ENCODE results near the gene VAMP2.

The VAMP2 gene

DNA sequence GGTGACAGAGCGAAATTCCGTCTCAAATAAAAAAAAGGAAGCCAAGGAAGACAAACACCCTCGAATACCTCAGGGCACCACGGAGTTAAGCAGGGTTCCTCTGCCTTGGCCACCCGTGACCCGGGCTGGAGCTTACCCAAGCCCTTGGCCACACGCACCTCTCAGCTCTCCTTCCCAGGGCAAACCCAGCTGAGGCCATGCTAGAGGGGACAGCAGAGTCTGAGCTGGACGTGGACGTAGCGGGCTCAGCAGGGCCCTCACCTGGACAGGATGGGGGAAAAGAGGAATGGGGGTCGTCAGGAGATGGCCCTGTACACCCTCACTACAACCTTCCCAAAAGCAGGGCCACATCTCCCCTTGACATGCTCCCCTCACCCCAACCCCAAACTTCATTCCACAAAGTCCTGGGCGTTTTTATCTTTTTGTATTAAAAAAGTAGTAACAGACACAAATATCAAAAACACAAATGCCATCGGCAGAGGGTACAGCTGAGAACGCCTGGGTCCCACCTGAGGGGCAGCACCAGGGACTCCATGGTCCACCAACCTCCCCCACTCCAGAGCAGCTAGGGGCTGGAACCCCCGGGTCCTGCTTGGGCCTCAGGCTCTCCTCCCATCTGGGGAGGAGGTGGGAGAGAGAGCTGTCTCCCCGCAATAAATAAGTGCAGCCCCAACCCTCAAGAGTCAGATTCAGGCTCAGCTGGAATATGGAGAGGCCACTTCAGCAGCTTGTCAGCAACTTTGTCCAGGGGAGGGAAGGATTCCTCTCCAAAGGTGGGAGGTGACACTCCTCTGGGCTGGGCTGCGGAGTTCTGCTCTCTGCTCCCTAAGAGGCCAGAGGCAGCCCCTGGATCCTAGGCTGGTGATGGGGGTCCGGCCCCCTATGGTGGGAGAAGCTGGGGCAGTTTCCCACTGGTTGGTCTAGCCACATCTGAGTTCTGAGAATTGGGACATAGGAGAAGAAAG, 22.4 kb downstream of the VAMP2 start:
- H3K27ac Mint-ChIP-seq: peak overlapping the region in 1 of 2 donors; percentile 69
- H3K4me3 Mint-ChIP-seq: peak overlapping the region in 1 of 2 donors; percentile 10
- H3K36me3 Mint-ChIP-seq (ENCODE audit: insufficient read depth): peaks cover 5% of the 10 kb centered on the region
- no peak for ATAC-seq (replicated peaks)
- peaks cover 0 to 8% of the 10 kb centered on the region in 2 donors for H3K4me1 Mint-ChIP-seq (ENCODE audit: low read depth in 2 of 2)
- peak in 1 of 3 experiments; percentile 9 for DNase-seq
- H3K9me3 Mint-ChIP-seq: no peaks in the 10 kb centered on the region
- no peaks in the 10 kb centered on the region for H3K27me3 Mint-ChIP-seq

DNA sequence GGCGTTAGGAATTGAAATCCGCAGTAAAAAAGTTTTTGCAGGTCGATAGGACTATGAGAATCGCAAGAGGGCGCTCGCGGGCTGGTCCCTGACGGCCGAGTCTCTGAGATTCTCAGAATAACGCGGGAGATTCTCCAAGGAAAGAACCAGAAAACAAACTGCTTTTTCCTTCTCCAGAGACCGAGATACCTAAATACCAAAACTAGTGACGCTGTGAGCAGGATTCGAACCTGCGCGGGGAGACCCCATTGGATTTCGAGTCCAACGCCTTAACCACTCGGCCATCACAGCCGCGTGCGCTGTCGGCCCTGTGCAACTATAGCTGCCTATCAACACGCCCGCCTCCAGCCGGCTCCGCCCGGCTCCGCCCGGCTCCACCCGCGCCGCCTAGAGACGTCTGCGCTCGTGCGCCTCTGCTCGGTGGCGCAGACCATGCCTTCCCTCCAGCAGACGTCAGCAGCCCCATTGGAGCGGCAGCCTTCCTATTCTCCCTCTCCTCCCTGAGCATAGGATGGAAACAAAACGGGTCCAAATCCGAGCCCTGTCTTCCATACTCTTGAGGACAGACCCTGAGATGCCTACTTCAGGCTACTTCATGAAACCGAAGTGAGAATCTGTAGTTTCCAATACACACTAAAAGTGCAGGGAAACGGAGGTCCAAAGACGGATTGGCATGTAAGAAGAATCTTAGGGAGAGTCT, 23.9 kb downstream of the VAMP2 start:
- Mint-ChIP-seq H3K4me1 (ENCODE audit: low read depth in 2 of 2) (peaks cover 0 to 4% of the 10 kb centered on the region in 2 donors), H3K4me3 (no peak overlapping the region), H3K36me3 (ENCODE audit: insufficient read depth) (peaks cover 11% of the 10 kb centered on the region), H3K9me3 (no peaks in the 10 kb centered on the region), H3K27me3 (no peaks in the 10 kb centered on the region), H3K27ac (no peak overlapping the region)
- DNase-seq (peak; percentile 95 to 99 (median 98)), ATAC-seq (replicated peaks) (peak; percentile 86)

- ATAC-seq (replicated peaks): no peak
- no peak overlapping the region for H3K4me3 Mint-ChIP-seq
- H3K4me1 Mint-ChIP-seq (ENCODE audit: low read depth in 2 of 2): peaks cover 0 to 2% of the 10 kb centered on the region in 2 donors
- H3K9me3 Mint-ChIP-seq: no peaks in the 10 kb centered on the region
- no peak overlapping the region for H3K27ac Mint-ChIP-seq
- no peaks in the 10 kb centered on the region for H3K27me3 Mint-ChIP-seq
- H3K36me3 Mint-ChIP-seq (ENCODE audit: insufficient read depth): peaks cover 16% of the 10 kb centered on the region
- DNase-seq: no peak
Observed at GRCh38 chr17:8138374-8138671, 24.4 kb downstream of the VAMP2 start.

GRCh38 chr17:8137645-8138373, 24.9 kb downstream of the VAMP2 start:
- Mint-ChIP-seq H3K27ac (no peak overlapping the region), H3K27me3 (no peaks in the 10 kb centered on the region), H3K36me3 (ENCODE audit: insufficient read depth) (peaks cover 21% of the 10 kb centered on the region), H3K9me3 (no peaks in the 10 kb centered on the region), H3K4me3 (no peak overlapping the region), H3K4me1 (ENCODE audit: low read depth in 2 of 2) (peaks cover 0 to 2% of the 10 kb centered on the region in 2 donors)
- ATAC-seq (replicated peaks): no peak
- DNase-seq: no peak

DNA sequence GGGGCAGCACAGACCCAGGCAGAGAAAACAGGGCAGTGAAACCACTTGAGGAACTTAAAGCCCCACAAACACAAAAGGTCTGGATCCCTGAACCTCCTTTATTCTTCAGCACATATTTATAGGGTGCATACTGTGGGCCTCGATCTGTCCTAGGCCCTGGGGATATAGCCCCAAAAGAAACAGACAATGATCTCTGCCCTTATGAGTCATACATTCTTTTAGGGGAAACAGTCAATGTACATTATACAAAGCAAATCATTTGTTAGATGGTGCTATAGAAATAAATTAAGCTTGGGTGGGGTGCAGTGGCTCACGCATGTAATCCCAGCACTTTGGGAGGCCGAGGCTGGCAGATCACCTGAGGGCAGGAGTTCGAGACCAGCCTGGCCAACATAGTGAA, 28.8 kb downstream of the VAMP2 start:
- Mint-ChIP-seq H3K4me3 (no peak overlapping the region), H3K27me3 (no peaks in the 10 kb centered on the region), H3K4me1 (ENCODE audit: low read depth in 2 of 2) (no peaks in the 10 kb centered on the region), H3K36me3 (ENCODE audit: insufficient read depth) (peaks cover 29% of the 10 kb centered on the region), H3K9me3 (no peaks in the 10 kb centered on the region), H3K27ac (no peak overlapping the region)
- DNase-seq (no peak), ATAC-seq (replicated peaks) (no peak)

DNA sequence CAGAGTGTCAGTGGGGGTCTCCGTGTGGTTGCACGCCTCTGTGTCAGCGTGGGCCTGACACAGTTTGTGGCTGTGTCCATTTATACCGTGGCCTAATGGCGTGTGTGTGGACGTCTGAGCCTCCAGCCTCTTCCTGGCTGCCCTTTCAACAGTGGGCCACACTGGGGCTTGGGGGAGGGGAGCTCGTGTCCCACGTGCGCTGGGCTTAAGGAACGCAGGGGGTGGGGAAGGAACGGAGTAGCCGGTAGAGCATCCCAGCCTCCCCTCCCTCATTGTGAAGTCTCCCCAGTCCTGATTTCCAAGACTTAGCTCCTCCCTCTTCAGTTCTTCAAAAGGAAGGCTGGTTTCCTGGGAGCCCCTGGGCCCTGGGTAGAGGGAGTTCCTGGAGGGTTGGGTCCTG, 29.3 kb downstream of the VAMP2 start:
- no peaks in the 10 kb centered on the region for H3K9me3 Mint-ChIP-seq
- ATAC-seq (replicated peaks): no peak
- no peak overlapping the region for H3K4me3 Mint-ChIP-seq
- H3K27ac Mint-ChIP-seq: no peak overlapping the region
- no peaks in the 10 kb centered on the region for H3K27me3 Mint-ChIP-seq
- no peak for DNase-seq
- peaks cover 29% of the 10 kb centered on the region for H3K36me3 Mint-ChIP-seq (ENCODE audit: insufficient read depth)
- no peaks in the 10 kb centered on the region for H3K4me1 Mint-ChIP-seq (ENCODE audit: low read depth in 2 of 2)

- Mint-ChIP-seq H3K27me3 (peaks cover 0 to 7% of the 10 kb centered on the region in 2 donors), H3K9me3 (no peaks in the 10 kb centered on the region), H3K4me1 (ENCODE audit: low read depth in 2 of 2) (peaks cover 4% of the 10 kb centered on the region in 2 donors), H3K27ac (no peak overlapping the region), H3K36me3 (ENCODE audit: insufficient read depth) (peaks cover 30% of the 10 kb centered on the region), H3K4me3 (no peak overlapping the region)
- DNase-seq (no peak), ATAC-seq (replicated peaks) (no peak)
Observed at GRCh38 chr17:8131844-8132441, 30.8 kb downstream of the VAMP2 start.

DNA sequence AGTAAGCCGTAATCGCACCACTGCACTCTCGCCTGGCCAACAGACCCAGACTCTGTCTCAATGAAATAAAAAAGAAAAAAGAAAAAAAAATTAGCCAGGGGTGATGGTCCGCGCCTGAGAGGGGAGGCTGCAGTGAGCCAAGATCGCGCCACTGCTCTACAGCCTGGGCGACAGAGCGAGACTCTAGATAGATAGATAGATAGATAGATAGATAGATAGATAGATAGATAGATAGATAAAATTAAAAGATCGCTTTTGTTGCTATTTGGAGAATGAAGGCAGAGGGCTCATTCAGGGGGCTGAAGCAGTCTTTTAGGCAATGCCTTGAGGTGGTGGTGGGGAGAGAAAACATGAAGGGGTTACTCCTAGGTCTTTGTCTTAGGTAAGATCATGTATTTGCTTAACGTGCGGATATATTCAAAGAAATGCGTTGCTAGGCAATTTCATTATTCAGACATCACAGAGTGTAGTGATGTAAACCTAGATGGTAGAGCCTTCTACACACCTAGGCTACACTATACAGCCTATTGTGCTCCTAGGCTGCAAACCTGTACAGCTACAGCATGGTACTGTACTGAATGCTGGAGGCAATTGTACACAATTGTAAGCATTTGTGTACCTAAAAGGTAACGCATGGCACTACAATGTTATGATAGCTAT, 34.5 kb downstream of the VAMP2 start:
- Mint-ChIP-seq H3K27me3 (peaks cover 7 to 35% of the 10 kb centered on the region in 2 donors), H3K27ac (no peak overlapping the region), H3K36me3 (ENCODE audit: insufficient read depth) (peaks cover 45% of the 10 kb centered on the region), H3K9me3 (peaks cover 0 to 2% of the 10 kb centered on the region in 2 donors), H3K4me1 (ENCODE audit: low read depth in 2 of 2) (peaks cover 34 to 37% of the 10 kb centered on the region in 2 donors), H3K4me3 (peak overlapping the region in 1 of 2 donors; percentile 14)
- no peak for DNase-seq
- no peak for ATAC-seq (replicated peaks)

DNA sequence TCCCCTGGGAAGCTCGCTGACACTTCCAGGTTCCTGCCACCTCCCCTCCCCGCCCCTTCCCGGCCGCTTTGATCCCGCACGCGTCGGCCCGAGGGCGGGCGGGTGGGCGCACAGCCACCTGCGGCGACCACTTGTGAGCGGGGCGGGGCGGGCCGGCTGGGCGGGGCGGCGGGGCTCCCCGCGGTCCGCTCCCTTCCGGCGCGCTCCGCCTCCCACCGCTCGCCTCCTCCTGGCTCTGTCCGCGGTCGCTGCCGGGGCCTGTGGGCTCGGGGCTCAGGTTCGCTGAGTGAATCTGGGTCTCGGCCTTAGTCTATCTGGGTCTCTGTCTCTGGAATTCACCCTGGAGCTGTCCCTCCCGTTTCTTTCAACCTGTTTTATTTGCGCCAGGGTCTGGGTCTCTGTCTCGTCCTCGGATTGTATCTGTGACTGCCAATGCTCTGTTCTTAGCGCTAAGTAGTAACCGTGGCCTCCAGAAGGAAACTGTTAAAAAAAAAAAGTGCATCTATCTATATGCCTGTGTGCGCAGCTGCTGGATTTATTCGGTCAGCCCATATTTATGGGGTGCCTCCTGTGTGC, 36.2 kb downstream of the VAMP2 start:
- H3K27ac Mint-ChIP-seq: peak overlapping the region; percentile 99 to 100

DNA sequence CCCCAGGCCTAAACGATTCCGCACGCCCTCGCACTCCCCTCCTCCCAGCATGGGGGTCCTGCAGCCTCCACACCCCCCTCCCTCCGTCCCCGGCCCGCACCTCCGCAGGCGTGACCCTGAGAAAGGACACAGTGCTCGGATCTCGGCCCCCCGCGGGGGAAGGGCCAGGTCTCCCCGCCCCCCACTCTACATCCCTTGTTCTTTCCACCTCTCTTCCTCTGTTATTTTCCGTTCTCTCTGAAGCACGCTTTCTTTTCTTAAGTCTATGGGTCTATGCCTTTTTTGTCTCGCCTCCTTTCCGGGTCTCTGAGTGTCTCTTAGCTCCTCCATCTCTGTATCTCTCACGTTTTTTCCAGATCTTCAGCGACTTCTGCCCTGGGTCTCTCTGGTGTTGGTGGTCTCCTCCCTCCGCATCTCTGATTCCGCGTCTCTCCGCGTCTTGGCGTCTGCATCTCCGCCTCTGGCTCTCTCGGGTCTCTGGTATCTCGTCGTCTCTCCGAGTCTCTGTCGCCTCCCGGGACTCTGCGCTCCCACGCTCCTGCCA, 36.7 kb downstream of the VAMP2 start:
- H3K4me1 Mint-ChIP-seq (ENCODE audit: low read depth in 2 of 2): peaks cover 44 to 48% of the 10 kb centered on the region in 2 donors

More for the DNA sequence above, 36.2 kb downstream of the VAMP2 start:
- H3K9me3 Mint-ChIP-seq: peaks cover 0 to 2% of the 10 kb centered on the region in 2 donors
- H3K36me3 Mint-ChIP-seq (ENCODE audit: insufficient read depth): peaks cover 36% of the 10 kb centered on the region
- DNase-seq (peak in 1 of 3 experiments; percentile 30), ATAC-seq (replicated peaks) (peak; percentile 42)
- H3K4me1 Mint-ChIP-seq (ENCODE audit: low read depth in 2 of 2): peaks cover 42 to 46% of the 10 kb centered on the region in 2 donors
- H3K27me3 Mint-ChIP-seq: peaks cover 12 to 45% of the 10 kb centered on the region in 2 donors
- peak overlapping the region; percentile 91 to 92 for H3K4me3 Mint-ChIP-seq

GRCh38 chr17:8125154-8125946, 37.4 kb downstream of the VAMP2 start:
- DNase-seq: peak; percentile 89 to 96 (median 91)
- H3K9me3 Mint-ChIP-seq: peaks cover 0 to 2% of the 10 kb centered on the region in 2 donors
- H3K36me3 Mint-ChIP-seq (ENCODE audit: insufficient read depth): peaks cover 46% of the 10 kb centered on the region
- H3K4me1 Mint-ChIP-seq (ENCODE audit: low read depth in 2 of 2): peaks cover 50 to 54% of the 10 kb centered on the region in 2 donors
- peak overlapping the region; percentile 99 to 100 for H3K27ac Mint-ChIP-seq
- H3K4me3 Mint-ChIP-seq: peak overlapping the region; percentile 91 to 92
- H3K27me3 Mint-ChIP-seq: peaks cover 12 to 56% of the 10 kb centered on the region in 2 donors
- peak; percentile 49 for ATAC-seq (replicated peaks)

More for the DNA sequence above, 36.7 kb downstream of the VAMP2 start:
- Mint-ChIP-seq H3K9me3 (peaks cover 0 to 2% of the 10 kb centered on the region in 2 donors), H3K27ac (peak overlapping the region; percentile 99 to 100), H3K36me3 (ENCODE audit: insufficient read depth) (peaks cover 39% of the 10 kb centered on the region), H3K27me3 (peaks cover 12 to 49% of the 10 kb centered on the region in 2 donors), H3K4me3 (peak overlapping the region; percentile 91 to 92)
- ATAC-seq (replicated peaks) (peak; percentile 2), DNase-seq (peak in 1 of 3 experiments; percentile 23)

All from effector memory CD8-positive, alpha-beta T cell (primary cell).